Measurements from ENCODE around the gene RSAD1.
A peak's percentile ranks its signal among the peaks of the same experiment; 100 is the strongest.

RSAD1 gene

GRCh38 chr17:50487213-50488096, 8.8 kb downstream of the RSAD1 start:
- TF ChIP-seq CTCF (IDR thresholded peaks at IDR 0.05; ENCODE audit: poor library complexity, severe bottlenecking), result no peak
- Histone ChIP-seq H3K27me3 (ENCODE audit: insufficient read depth, poor library complexity, severe bottlenecking) (no peaks in the 10 kb centered on the region), H3K27ac (ENCODE audit: poor library complexity, severe bottlenecking) (peak overlapping the region; percentile 42), H3K4me3 (ENCODE audit: severe bottlenecking) (no peak overlapping the region), H3K4me1 (ENCODE audit: insufficient read depth, poor library complexity, severe bottlenecking) (peaks cover 18% of the 10 kb centered on the region), H3K36me3 (ENCODE audit: low read depth) (peaks cover 18% of the 10 kb centered on the region), H3K9me3 (ENCODE audit: severe bottlenecking) (no peaks in the 10 kb centered on the region)
- ATAC-seq (ENCODE audit: low read depth) (peak; percentile 93), DNase-seq (ENCODE audit: low spot score) (peak; percentile 88)

DNA sequence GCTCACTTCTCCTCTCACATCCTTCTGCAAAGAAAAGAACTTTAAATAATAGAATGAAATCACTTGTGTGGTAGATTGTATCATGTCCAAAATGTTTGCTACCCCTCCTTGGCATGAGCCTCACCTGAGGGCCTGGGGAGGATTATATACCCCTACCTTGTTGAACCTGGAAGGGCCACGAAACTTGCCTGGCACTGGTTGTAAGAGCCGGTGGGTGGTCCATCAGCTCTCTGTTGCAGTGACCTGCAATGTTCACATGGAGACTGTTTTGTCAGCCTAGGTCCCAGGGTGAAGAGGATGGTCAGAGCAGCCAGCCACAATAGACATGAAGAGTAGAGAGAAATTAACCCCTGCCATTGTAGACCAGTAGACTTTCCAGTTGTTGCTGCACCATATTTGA, 10.2 kb downstream of the RSAD1 start:
- H3K27me3 ChIP-seq (ENCODE audit: insufficient read depth, poor library complexity, severe bottlenecking), result no peaks in the 10 kb centered on the region
- DNase-seq (ENCODE audit: low spot score) (no peak), ATAC-seq (ENCODE audit: low read depth) (no peak)
- no peak overlapping the region for H3K27ac ChIP-seq (ENCODE audit: poor library complexity, severe bottlenecking)
- H3K9me3 ChIP-seq (ENCODE audit: severe bottlenecking), result no peaks in the 10 kb centered on the region
- TF ChIP-seq CTCF (IDR thresholded peaks at IDR 0.05; ENCODE audit: poor library complexity, severe bottlenecking), result no peak
- peaks cover 14% of the 10 kb centered on the region for H3K4me1 ChIP-seq (ENCODE audit: insufficient read depth, poor library complexity, severe bottlenecking)
- no peak overlapping the region for H3K4me3 ChIP-seq (ENCODE audit: severe bottlenecking)
- peaks cover 6% of the 10 kb centered on the region for H3K36me3 ChIP-seq (ENCODE audit: low read depth)

DNA sequence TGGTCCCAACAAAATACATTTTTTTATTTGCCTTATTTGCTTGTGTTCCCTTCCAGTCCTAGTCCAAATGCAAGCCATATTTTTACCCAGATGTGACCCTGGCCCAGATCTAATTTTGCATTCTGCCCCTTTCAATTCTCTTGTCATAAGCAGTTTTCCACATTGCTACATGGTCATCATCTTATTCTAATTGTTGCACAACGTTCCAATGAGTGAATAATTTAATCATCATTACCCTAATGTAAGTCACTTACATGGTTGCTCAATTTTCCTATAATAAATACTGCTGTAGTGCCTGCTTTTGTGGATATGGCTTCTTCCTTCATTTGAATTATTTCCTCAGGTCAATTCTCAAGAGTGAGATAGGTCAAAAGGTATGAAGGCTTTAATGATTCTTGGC, 12.8 kb downstream of the RSAD1 start:
- Histone ChIP-seq H3K27me3 (ENCODE audit: insufficient read depth, poor library complexity, severe bottlenecking) (no peaks in the 10 kb centered on the region), H3K4me3 (ENCODE audit: severe bottlenecking) (no peak overlapping the region), H3K36me3 (ENCODE audit: low read depth) (no peaks in the 10 kb centered on the region), H3K9me3 (ENCODE audit: severe bottlenecking) (no peaks in the 10 kb centered on the region), H3K27ac (ENCODE audit: poor library complexity, severe bottlenecking) (no peak overlapping the region), H3K4me1 (ENCODE audit: insufficient read depth, poor library complexity, severe bottlenecking) (peaks cover 14% of the 10 kb centered on the region)
- no peak for DNase-seq (ENCODE audit: low spot score)
- no peak for TF ChIP-seq CTCF (IDR thresholded peaks at IDR 0.05; ENCODE audit: poor library complexity, severe bottlenecking)
- ATAC-seq (ENCODE audit: low read depth), result no peak

GRCh38 chr17:50492214-50492613, 13.6 kb downstream of the RSAD1 start:
- Histone ChIP-seq H3K36me3 (ENCODE audit: low read depth) (no peaks in the 10 kb centered on the region), H3K4me1 (ENCODE audit: insufficient read depth, poor library complexity, severe bottlenecking) (peaks cover 12% of the 10 kb centered on the region), H3K9me3 (ENCODE audit: severe bottlenecking) (no peaks in the 10 kb centered on the region), H3K27me3 (ENCODE audit: insufficient read depth, poor library complexity, severe bottlenecking) (no peaks in the 10 kb centered on the region), H3K4me3 (ENCODE audit: severe bottlenecking) (no peak overlapping the region), H3K27ac (ENCODE audit: poor library complexity, severe bottlenecking) (no peak overlapping the region)
- ATAC-seq (ENCODE audit: low read depth), result no peak
- no peak for TF ChIP-seq CTCF (IDR thresholded peaks at IDR 0.05; ENCODE audit: poor library complexity, severe bottlenecking)
- no peak for DNase-seq (ENCODE audit: low spot score)

GRCh38 chr17:50493744-50494143, 15.1 kb downstream of the RSAD1 start:
- no peaks in the 10 kb centered on the region for H3K36me3 ChIP-seq (ENCODE audit: low read depth)
- ATAC-seq (ENCODE audit: low read depth) (no peak), DNase-seq (ENCODE audit: low spot score) (no peak)
- no peak overlapping the region for H3K4me3 ChIP-seq (ENCODE audit: severe bottlenecking)
- TF ChIP-seq CTCF (IDR thresholded peaks at IDR 0.05; ENCODE audit: poor library complexity, severe bottlenecking), result no peak
- H3K27ac ChIP-seq (ENCODE audit: poor library complexity, severe bottlenecking), result no peak overlapping the region
- H3K4me1 ChIP-seq (ENCODE audit: insufficient read depth, poor library complexity, severe bottlenecking), result no peaks in the 10 kb centered on the region
- no peaks in the 10 kb centered on the region for H3K9me3 ChIP-seq (ENCODE audit: severe bottlenecking)
- H3K27me3 ChIP-seq (ENCODE audit: insufficient read depth, poor library complexity, severe bottlenecking), result no peaks in the 10 kb centered on the region
